Thyroid gland (tissue), 4 donors: ENCODE results near the gene ANKRD37.

Experiments used
- CTCF ChIP-seq, 6 experiments: fragments of 200-600 bp in 3 of 6; fragments of 450-650 bp in 3 of 6; sonication (generic) in 3 of 6; IDR thresholded peaks; one replicate each; pipeline ENCODE4 v1.5.1; 2016 to 2019; ENCODE audit warnings: antibody characterized with exemption in 6 of 6, mild to moderate bottlenecking in 2 of 6, inconsistent platforms in 1 of 6, moderate library complexity in 1 of 6
- POLR2A ChIP-seq, 2 donors: fragments of 450-650 bp; IDR thresholded peaks; one replicate each; pipeline ENCODE4 v1.6.1; 2017; ENCODE audit warnings: antibody characterized with exemption in 2 of 2, mild to moderate bottlenecking in 2 of 2, moderate library complexity in 1 of 2

- peak in 2 of 6 experiments; percentile 17 to 34 for TF ChIP-seq CTCF (IDR thresholded peaks at IDR 0.05)
- TF ChIP-seq POLR2A (IDR thresholded peaks at IDR 0.05), result peak; percentile 16 to 81
Observed at GRCh38 chr4:185396724-185397385, at the start of gene ANKRD37.
